Neural cell (in vitro differentiated cells): ENCODE measurements around the gene LDLRAD2. TPM values are rescaled to one million over a fixed set of nuclear protein-coding genes. Genes with fewer than 3 reads are reported as not detected.

Source experiments
- H2AFZ ChIP-seq: fragments of 200-600, 300-800 bp; sonication (generic), shearing (Covaris generic); 2 replicates; pipeline ENCODE4 v1.6.0; 2014; ENCODE audit warnings: low read depth, mild to moderate bottlenecking, antibody characterized with exemption, low read length, moderate library complexity
- H3F3A ChIP-seq: fragments of 200-600 bp; shearing (Covaris generic); 2 replicates; pipeline ENCODE4 v1.6.1; 2016; ENCODE audit warnings: mild to moderate bottlenecking, moderate library complexity, mixed read lengths, antibody characterized with exemption, low read length; ENCODE audit not compliant: insufficient read depth, poor library complexity, severe bottlenecking
- H3K27ac ChIP-seq: fragments of 200-600, 300-800 bp; sonication (generic), shearing (Covaris generic); 2 replicates; pipeline ENCODE4 v1.5.1; 2014; ENCODE audit warnings: mild to moderate bottlenecking, low read length, moderate library complexity
- H3K27me3 ChIP-seq: fragments of 300-800, 200-600 bp; sonication (generic), shearing (Covaris generic); 2 replicates; pipeline ENCODE4 v1.6.0; 2014; ENCODE audit warnings: mild to moderate bottlenecking, low read depth, low read length, moderate library complexity; ENCODE audit not compliant: insufficient read depth
- H3K36me3 ChIP-seq: fragments of 300-800, 200-600 bp; sonication (generic), shearing (Covaris generic); 2 replicates; pipeline ENCODE4 v1.5.1; 2014; ENCODE audit warnings: mild to moderate bottlenecking, antibody characterized with exemption, low read length, moderate library complexity; ENCODE audit not compliant: insufficient read depth
- H3K4me2 ChIP-seq: fragments of 300-800, 200-600 bp; sonication (generic), shearing (Covaris generic); 2 replicates; pipeline ENCODE4 v1.6.0; 2014; ENCODE audit warnings: mild to moderate bottlenecking, low read length
- H3K4me3 ChIP-seq: fragments of 300-800, 200-600 bp; sonication (generic), shearing (Covaris generic); 2 replicates; pipeline ENCODE4 v1.5.1; 2014; ENCODE audit warnings: mild to moderate bottlenecking, low read length, moderate library complexity
- H3K79me2 ChIP-seq: fragments of 200-600 bp; shearing (Covaris generic); replicated peaks from 2 replicates; pipeline ENCODE4 v1.6.0; 2014; ENCODE audit warnings: mild to moderate bottlenecking, low read length, moderate library complexity; ENCODE audit not compliant: insufficient read depth
- H3K9ac ChIP-seq: fragments of 300-800, 200-600 bp; sonication (generic), shearing (Covaris generic); 2 replicates; pipeline ENCODE4 v1.6.1; 2016; ENCODE audit warnings: mild to moderate bottlenecking, low read length, mixed read lengths
- H3K9me2 ChIP-seq: fragments of 200-600 bp; shearing (Covaris generic); 2 replicates; pipeline ENCODE4 v1.6.1; 2016; ENCODE audit warnings: mild to moderate bottlenecking, low read length, mixed read lengths; ENCODE audit not compliant: insufficient read depth
- H3K9me3 ChIP-seq: fragments of 200-600, 300-800 bp; sonication (generic), shearing (Covaris generic); 2 replicates; pipeline ENCODE4 v1.6.1; 2016; ENCODE audit warnings: mild to moderate bottlenecking, mixed run types, low read length, moderate library complexity, mixed read lengths
- H4K20me1 ChIP-seq: fragments of 200-600 bp; shearing (Covaris generic); 2 replicates; pipeline ENCODE4 v1.6.1; 2016; ENCODE audit warnings: mild to moderate bottlenecking, mixed run types; ENCODE audit not compliant: insufficient read depth
- EP300 ChIP-seq: fragments of 450-650 bp; conservative IDR thresholded peaks from 2 replicates; pipeline ENCODE4 v1.6.1; 2014; ENCODE audit warnings: antibody characterized with exemption, mild to moderate bottlenecking, moderate library complexity; ENCODE audit not compliant: poor library complexity, severe bottlenecking
- EZH2 ChIP-seq: fragments of 200-600, 300-800 bp; shearing (Covaris generic), sonication (generic); IDR thresholded peaks from 2 replicates; pipeline ENCODE4 v1.6.1; 2014; ENCODE audit warnings: antibody characterized with exemption, low read length, borderline replicate concordance, mild to moderate bottlenecking; ENCODE audit not compliant: insufficient read depth, poor library complexity, severe bottlenecking
- MXI1 ChIP-seq: fragments of 450-650 bp; conservative IDR thresholded peaks from 2 replicates; pipeline ENCODE4 v1.6.1; 2014; ENCODE audit warnings: antibody characterized with exemption, mild to moderate bottlenecking; ENCODE audit not compliant: poor library complexity, severe bottlenecking
- POLR2AphosphoS5 ChIP-seq: IDR thresholded peaks from 2 replicates; pipeline ENCODE4 v1.6.1; 2012
- RAD21 ChIP-seq: fragments of 450-650 bp; conservative IDR thresholded peaks from 2 replicates; pipeline ENCODE4 v1.6.1; 2014; ENCODE audit warnings: antibody characterized with exemption, mild to moderate bottlenecking, moderate library complexity
- SMC3 ChIP-seq: fragments of 450-650 bp; conservative IDR thresholded peaks from 2 replicates; pipeline ENCODE4 v1.6.1; 2014; ENCODE audit warnings: antibody characterized with exemption, mild to moderate bottlenecking, moderate library complexity; ENCODE audit not compliant: poor library complexity
- TAF1 ChIP-seq: IDR thresholded peaks from 2 replicates; pipeline ENCODE4 v1.6.1; 2012; ENCODE audit warnings: low read depth
- polyA plus RNA-seq: library from polyadenylated mRNA; depleted of rRNA; stranded (reverse); fragments of >200 nt; gene quantifications from 2 replicates; pipeline ENCODE4 v1.2.3, GENCODE V29; 2014
- TF ChIP-seq, protein P1 (sequence below): fragments of 450-650 bp; IDR thresholded peaks from 2 replicates; pipeline ENCODE4 v1.5.1; 2014; ENCODE audit warnings: antibody characterized with exemption, mild to moderate bottlenecking, moderate library complexity; ENCODE audit not compliant: poor library complexity, severe bottlenecking
- TF ChIP-seq, protein P2 (sequence below): IDR thresholded peaks from 2 replicates; pipeline ENCODE4 v1.6.1; 2012; ENCODE audit warnings: borderline replicate concordance

The LDLRAD2 gene
- polyA plus RNA-seq, 1 donor from 2014 or later: not detected

DNA sequence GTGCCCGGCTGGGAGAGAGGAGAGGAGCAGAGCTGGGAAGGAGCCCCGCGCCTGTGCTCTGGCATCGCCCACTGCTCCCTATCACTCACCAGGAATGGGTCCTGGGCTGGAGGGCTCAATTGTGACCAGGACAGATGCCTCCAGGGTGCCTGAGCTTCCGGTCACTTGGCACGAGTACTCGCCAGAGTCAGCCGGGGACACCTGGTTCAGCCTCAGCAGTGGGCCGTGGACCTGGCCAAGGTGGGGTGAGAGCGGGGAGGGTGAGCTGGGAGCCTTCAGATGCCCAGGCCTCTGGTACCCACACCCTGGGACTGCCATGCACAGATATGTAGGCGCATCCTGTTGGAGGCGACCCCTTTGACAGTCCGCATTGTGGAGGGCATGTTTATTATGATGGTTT is 31.1 kb downstream of the LDLRAD2 start:
- no peak overlapping the region for H3K4me2 ChIP-seq
- H3K9me3 ChIP-seq: no peaks in the 10 kb centered on the region
- TF ChIP-seq, protein P1, sequence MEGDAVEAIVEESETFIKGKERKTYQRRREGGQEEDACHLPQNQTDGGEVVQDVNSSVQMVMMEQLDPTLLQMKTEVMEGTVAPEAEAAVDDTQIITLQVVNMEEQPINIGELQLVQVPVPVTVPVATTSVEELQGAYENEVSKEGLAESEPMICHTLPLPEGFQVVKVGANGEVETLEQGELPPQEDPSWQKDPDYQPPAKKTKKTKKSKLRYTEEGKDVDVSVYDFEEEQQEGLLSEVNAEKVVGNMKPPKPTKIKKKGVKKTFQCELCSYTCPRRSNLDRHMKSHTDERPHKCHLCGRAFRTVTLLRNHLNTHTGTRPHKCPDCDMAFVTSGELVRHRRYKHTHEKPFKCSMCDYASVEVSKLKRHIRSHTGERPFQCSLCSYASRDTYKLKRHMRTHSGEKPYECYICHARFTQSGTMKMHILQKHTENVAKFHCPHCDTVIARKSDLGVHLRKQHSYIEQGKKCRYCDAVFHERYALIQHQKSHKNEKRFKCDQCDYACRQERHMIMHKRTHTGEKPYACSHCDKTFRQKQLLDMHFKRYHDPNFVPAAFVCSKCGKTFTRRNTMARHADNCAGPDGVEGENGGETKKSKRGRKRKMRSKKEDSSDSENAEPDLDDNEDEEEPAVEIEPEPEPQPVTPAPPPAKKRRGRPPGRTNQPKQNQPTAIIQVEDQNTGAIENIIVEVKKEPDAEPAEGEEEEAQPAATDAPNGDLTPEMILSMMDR: no peak
- TF ChIP-seq SMC3 (no peak), TAF1 (no peak), RAD21 (no peak), EZH2 (no peak), MXI1 (no peak), EP300 (no peak), POLR2AphosphoS5 (no peak)
- TF ChIP-seq, protein P2, sequence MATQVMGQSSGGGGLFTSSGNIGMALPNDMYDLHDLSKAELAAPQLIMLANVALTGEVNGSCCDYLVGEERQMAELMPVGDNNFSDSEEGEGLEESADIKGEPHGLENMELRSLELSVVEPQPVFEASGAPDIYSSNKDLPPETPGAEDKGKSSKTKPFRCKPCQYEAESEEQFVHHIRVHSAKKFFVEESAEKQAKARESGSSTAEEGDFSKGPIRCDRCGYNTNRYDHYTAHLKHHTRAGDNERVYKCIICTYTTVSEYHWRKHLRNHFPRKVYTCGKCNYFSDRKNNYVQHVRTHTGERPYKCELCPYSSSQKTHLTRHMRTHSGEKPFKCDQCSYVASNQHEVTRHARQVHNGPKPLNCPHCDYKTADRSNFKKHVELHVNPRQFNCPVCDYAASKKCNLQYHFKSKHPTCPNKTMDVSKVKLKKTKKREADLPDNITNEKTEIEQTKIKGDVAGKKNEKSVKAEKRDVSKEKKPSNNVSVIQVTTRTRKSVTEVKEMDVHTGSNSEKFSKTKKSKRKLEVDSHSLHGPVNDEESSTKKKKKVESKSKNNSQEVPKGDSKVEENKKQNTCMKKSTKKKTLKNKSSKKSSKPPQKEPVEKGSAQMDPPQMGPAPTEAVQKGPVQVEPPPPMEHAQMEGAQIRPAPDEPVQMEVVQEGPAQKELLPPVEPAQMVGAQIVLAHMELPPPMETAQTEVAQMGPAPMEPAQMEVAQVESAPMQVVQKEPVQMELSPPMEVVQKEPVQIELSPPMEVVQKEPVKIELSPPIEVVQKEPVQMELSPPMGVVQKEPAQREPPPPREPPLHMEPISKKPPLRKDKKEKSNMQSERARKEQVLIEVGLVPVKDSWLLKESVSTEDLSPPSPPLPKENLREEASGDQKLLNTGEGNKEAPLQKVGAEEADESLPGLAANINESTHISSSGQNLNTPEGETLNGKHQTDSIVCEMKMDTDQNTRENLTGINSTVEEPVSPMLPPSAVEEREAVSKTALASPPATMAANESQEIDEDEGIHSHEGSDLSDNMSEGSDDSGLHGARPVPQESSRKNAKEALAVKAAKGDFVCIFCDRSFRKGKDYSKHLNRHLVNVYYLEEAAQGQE: no peak
- no peaks in the 10 kb centered on the region for H3K36me3 ChIP-seq
- H2AFZ ChIP-seq: no peak overlapping the region
- no peak overlapping the region for H3K27ac ChIP-seq
- no peaks in the 10 kb centered on the region for H4K20me1 ChIP-seq
- H3F3A ChIP-seq: no peaks in the 10 kb centered on the region
- no peaks in the 10 kb centered on the region for H3K9me2 ChIP-seq
- no peaks in the 10 kb centered on the region for H3K79me2 ChIP-seq
- no peak overlapping the region for H3K9ac ChIP-seq
- H3K4me3 ChIP-seq: no peak overlapping the region
- H3K27me3 ChIP-seq: no peaks in the 10 kb centered on the region

DNA sequence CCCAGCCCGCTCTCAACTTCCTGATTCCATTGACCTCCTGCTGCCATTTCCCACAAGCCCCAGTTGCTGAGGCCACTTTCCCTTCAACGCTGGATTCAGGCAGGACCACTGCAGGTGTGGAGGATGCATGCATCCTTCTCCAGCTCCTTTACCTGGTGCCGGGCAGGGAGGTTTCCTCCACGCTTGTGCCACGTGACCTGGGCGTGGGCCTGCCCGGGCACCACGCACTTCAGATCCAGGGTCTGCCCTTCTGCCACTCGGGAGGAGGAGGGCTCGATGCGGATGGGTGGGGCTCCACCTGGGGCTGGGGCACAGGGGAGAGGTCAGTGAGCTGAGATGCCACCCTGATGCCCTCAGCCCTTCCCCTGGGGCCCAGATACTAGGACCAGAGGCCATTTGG is 31.9 kb downstream of the LDLRAD2 start:
- no peaks in the 10 kb centered on the region for H3K9me2 ChIP-seq
- no peaks in the 10 kb centered on the region for H3F3A ChIP-seq
- no peaks in the 10 kb centered on the region for H3K36me3 ChIP-seq
- H2AFZ ChIP-seq: no peak overlapping the region
- H3K4me2 ChIP-seq: no peak overlapping the region
- H3K79me2 ChIP-seq: no peaks in the 10 kb centered on the region
- TF ChIP-seq, protein P1: no peak
- TF ChIP-seq EZH2 (no peak), MXI1 (no peak), TAF1 (no peak), RAD21 (no peak), POLR2AphosphoS5 (no peak), SMC3 (no peak), EP300 (no peak)
- TF ChIP-seq, protein P2: no peak
- no peaks in the 10 kb centered on the region for H4K20me1 ChIP-seq
- no peaks in the 10 kb centered on the region for H3K27me3 ChIP-seq
- H3K27ac ChIP-seq: no peak overlapping the region
- H3K4me3 ChIP-seq: no peak overlapping the region
- H3K9ac ChIP-seq: no peak overlapping the region
- no peaks in the 10 kb centered on the region for H3K9me3 ChIP-seq
